ENCODE results near the gene BCAS3. TPM values are rescaled to one million over a fixed set of nuclear protein-coding genes. Genes with fewer than 3 reads are reported as not detected.
A peak's percentile ranks its signal among the peaks of the same experiment; 100 is the strongest.
"Not testable (repeated sequence)": the region's sequence is repeated elsewhere in the genome, so short reads cannot be mapped to it uniquely, and the experiment has no call there.

The BCAS3 gene
- total RNA-seq, 6 experiments from 2014 or later = 9.2 to 22.1 (median 14.2) TPM

DNA sequence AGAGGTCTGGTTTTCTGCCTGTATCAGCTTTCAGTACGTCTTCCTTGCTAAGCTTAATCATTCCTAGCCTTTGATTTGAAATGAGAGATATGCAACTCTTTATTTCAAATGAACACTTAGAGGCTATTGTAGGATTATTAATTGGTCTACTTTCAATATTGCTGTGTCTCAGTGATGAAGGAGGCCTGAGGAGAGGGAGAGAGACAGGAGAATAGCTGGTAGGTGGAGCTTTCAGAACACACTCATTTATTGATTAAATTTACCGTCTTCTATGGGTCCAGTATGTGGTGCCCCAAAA, 187.0 kb downstream of the BCAS3 start:
- no peaks in the 10 kb centered on the region for H3K36me3 ChIP-seq
- no peaks in the 10 kb centered on the region for H3K9me3 ChIP-seq
- no peak for ATAC-seq
- no peaks in the 10 kb centered on the region for H3K27me3 ChIP-seq
- H3K4me3 ChIP-seq = no peak overlapping the region
- H3K27ac ChIP-seq = no peak overlapping the region
- DNase-seq = no peak
- H3K4me1 ChIP-seq = no peaks in the 10 kb centered on the region
- TF ChIP-seq POLR2A (IDR thresholded peaks at IDR 0.05) = no peak
- TF ChIP-seq, protein P1, sequence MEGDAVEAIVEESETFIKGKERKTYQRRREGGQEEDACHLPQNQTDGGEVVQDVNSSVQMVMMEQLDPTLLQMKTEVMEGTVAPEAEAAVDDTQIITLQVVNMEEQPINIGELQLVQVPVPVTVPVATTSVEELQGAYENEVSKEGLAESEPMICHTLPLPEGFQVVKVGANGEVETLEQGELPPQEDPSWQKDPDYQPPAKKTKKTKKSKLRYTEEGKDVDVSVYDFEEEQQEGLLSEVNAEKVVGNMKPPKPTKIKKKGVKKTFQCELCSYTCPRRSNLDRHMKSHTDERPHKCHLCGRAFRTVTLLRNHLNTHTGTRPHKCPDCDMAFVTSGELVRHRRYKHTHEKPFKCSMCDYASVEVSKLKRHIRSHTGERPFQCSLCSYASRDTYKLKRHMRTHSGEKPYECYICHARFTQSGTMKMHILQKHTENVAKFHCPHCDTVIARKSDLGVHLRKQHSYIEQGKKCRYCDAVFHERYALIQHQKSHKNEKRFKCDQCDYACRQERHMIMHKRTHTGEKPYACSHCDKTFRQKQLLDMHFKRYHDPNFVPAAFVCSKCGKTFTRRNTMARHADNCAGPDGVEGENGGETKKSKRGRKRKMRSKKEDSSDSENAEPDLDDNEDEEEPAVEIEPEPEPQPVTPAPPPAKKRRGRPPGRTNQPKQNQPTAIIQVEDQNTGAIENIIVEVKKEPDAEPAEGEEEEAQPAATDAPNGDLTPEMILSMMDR (IDR thresholded peaks at IDR 0.05) = no peak
- WGBS (ENCODE audit: insufficient coverage, low coverage, low lambda C conversion rate, missing lambda C conversion rate) = 58% methylated on average over 2 of the region's 2 CpGs
- intact Hi-C loops (cut with DNase I) = no loop called here

DNA sequence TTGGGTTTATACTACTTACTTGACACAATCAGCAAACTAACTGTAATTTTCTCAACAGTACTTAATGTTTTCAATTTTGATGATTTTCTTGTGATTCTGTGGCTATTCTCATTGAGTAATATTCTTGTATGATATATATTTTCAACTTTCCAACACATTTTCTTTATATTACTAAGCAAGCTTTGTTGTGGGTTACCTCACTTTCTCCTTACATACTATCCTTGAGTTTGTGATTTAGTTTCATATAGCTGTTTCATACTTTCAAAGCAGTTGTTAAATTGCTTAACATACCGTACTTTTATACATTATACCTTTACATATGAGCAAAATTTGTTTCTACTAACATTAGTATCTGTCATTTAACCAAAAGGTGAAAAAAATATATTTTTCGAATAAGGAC, 197.1 kb downstream of the BCAS3 start:
- intact Hi-C loops (cut with DNase I) = no loop called here
- H3K36me3 ChIP-seq = no peaks in the 10 kb centered on the region
- H3K27me3 ChIP-seq = no peaks in the 10 kb centered on the region
- TF ChIP-seq, protein P1 (IDR thresholded peaks at IDR 0.05) = no peak
- no peak for TF ChIP-seq POLR2A (IDR thresholded peaks at IDR 0.05)
- 94% methylated on average over 2 of the region's 2 CpGs for WGBS (ENCODE audit: insufficient coverage, low coverage, low lambda C conversion rate, missing lambda C conversion rate)
- ATAC-seq (no peak), DNase-seq (no peak)
- H3K4me1 ChIP-seq = no peaks in the 10 kb centered on the region
- H3K27ac ChIP-seq = no peak overlapping the region
- H3K4me3 ChIP-seq = no peak overlapping the region
- H3K9me3 ChIP-seq = no peaks in the 10 kb centered on the region

DNA sequence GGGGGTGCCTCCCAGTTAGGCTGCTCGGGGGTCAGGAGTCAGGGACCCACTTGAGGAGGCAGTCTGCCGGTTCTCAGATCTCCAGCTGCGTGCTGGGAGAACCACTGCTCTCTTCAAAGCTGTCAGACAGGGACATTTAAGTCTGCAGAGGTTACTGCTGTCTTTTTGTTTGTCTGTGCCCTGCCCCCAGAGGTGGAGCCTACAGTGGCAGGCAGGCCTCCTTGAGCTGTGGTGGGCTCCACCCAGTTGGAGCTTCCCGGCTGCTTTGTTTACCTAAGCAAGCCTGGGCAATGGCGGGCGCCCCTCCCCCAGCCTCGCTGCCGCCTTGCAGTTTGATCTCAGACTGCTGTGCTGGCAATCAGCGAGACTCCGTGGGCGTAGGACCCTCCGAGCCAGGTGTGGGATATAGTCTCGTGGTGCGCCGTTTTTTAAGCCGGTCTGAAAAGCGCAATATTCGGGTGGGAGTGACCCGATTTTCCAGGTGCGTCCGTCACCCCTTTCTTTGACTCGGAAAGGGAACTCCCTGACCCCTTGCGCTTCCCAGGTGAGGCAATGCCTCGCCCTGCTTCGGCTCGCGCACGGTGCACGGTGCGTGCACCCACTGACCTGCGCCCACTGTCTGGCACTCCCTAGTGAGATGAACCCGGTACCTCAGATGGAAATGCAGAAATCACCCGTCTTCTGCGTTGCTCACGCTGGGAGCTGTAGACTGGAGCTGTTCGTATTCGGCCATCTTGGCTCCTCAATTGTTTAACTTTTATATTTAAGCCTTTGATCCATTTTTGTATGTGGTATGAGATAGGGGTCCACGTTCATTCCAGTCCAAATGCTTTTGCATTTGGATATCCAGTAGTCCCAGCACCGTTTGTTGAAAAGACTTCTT, 209.3 kb downstream of the BCAS3 start:
- ATAC-seq; intact Hi-C loops (cut with DNase I); H3K36me3 ChIP-seq; DNase-seq; H3K9me3 ChIP-seq; H3K27me3 ChIP-seq; H3K4me1 ChIP-seq; H3K27ac ChIP-seq: not testable (repeated sequence)
- peak overlapping the region; percentile 18 to 51 (median 35) for H3K4me3 ChIP-seq
- WGBS (ENCODE audit: insufficient coverage, low coverage, low lambda C conversion rate, missing lambda C conversion rate) = 57% methylated on average over 16 of the region's 39 CpGs

DNA sequence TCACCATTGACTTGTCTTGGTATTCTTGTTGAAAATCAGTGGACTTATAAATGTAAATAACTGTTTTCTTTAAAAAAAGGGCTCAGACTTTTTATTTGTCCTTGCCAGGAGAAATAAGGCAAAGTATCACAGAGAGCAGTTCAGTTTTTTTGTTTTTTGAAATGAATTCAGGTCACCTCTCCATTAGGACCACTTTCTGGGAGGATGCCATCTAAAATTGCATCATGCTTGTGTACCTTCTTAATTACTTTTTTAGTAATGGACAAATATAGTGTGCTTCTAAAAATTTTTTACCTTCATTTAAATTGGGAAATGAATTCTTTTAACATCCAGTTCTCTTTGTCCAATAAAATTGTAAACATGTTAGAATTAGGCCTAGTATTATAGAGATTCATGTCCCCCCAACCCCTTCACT, 210.0 kb downstream of the BCAS3 start:
- Histone ChIP-seq H3K4me1 (no peaks in the 10 kb centered on the region), H3K36me3 (no peaks in the 10 kb centered on the region), H3K9me3 (no peaks in the 10 kb centered on the region), H3K4me3 (peak overlapping the region; percentile 18 to 51 (median 35)), H3K27me3 (no peaks in the 10 kb centered on the region), H3K27ac (no peak overlapping the region)
- TF ChIP-seq, protein P1 (IDR thresholded peaks at IDR 0.05) = no peak
- no peak for TF ChIP-seq POLR2A (IDR thresholded peaks at IDR 0.05)
- ATAC-seq = no peak
- intact Hi-C loops (cut with DNase I) = no loop called here
- no peak for DNase-seq

DNA sequence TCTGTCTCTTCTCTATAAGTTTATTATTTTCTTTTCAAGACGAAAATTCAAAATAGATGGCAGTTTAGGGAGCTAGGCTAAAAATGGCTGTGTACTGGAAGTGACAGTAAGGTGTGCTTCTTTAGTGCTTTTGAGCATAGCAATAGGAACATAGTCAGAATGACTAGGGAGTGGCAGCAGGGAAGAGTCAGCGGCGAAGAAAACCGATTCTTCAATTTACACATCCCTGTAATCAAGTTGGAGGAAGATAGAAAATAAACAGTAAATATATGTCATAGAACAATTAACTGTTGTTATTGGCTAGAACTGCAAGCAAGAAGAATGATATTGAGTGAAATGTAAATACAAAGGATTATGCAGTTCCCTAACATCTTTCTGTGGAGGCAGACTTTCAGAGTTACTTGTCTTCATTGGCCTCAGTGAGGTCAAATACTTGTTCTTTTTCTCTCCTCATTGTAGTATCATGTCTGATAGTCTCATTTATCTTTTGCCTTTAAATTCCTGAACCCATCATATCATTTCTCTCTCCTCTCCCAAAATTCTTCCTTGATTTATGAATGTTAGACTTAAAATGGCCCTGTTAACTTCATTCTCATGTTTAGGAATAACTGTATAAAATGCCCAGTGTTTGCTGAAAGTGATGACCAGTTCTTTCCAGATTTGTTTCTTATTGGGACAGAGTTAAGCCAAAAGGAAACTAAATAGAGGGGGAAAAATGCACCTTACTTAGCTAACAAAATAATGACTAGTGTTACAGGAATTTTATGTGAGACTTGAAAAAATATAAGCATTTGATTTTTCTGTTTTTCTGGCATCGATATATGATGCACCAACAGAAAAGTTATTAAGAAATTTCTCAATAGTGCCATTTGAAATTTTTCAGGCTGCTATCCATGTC, 211.4 kb downstream of the BCAS3 start:
- Histone ChIP-seq H3K4me3 (no peak overlapping the region), H3K27me3 (no peaks in the 10 kb centered on the region), H3K9me3 (no peaks in the 10 kb centered on the region), H3K36me3 (no peaks in the 10 kb centered on the region), H3K4me1 (no peaks in the 10 kb centered on the region), H3K27ac (no peak overlapping the region)
- intact Hi-C loops (cut with DNase I) = no loop called here
- no peak for ATAC-seq
- TF ChIP-seq, protein P1 (IDR thresholded peaks at IDR 0.05) = no peak
- TF ChIP-seq POLR2A (IDR thresholded peaks at IDR 0.05) = no peak
- no peak for DNase-seq
- 83% methylated on average over 5 of the region's 5 CpGs for WGBS (ENCODE audit: insufficient coverage, low coverage, low lambda C conversion rate, missing lambda C conversion rate)
